Spleen (tissue), 7 donors: ENCODE measurements around the gene TRIO.

Experiments
- CTCF ChIP-seq, 11 experiments: fragments of 200-600 bp in 7 of 11; fragments of 450-650 bp in 4 of 11; sonication (generic) in 4 of 11; IDR thresholded peaks in 8 of 11; conservative IDR thresholded peaks in 3 of 11; 1 replicate in 7 of 11; 2 replicates in 4 of 11; pipeline versions ENCODE4 v1.4.0 to v1.8.0; 2016 to 2021; ENCODE audit warnings: antibody characterized with exemption in 11 of 11, inconsistent platforms in 4 of 11, mild to moderate bottlenecking in 1 of 11
- POLR2A ChIP-seq, 3 donors: fragments of 450-650 bp; IDR thresholded peaks; one replicate each; pipeline ENCODE4 v1.5.1; 2017; ENCODE audit warnings: antibody characterized with exemption in 3 of 3, mild to moderate bottlenecking in 1 of 3
- donor health status: DM: no; HTN: no; CAD: no; lungs with moderate emphysema.
- donor health status: DM: no; HTN: no; CAD: no.
- donor health status: DM: no; HTN: no; CAD: no.

GRCh38 chr5:14267991-14268708 is 125.0 kb downstream of the TRIO start:
- TF ChIP-seq POLR2A (IDR thresholded peaks at IDR 0.05): no peak
- no peak for TF ChIP-seq CTCF (IDR thresholded peaks at IDR 0.05 in 8 of 11, conservative IDR thresholded peaks at IDR 0.05 in 3 of 11)
